H9 (cell line): ENCODE results near the gene NDUFB4. TPM values are rescaled to one million over a fixed set of nuclear protein-coding genes. Genes with fewer than 3 reads are reported as not detected.

Experiments used
- DNase-seq: peaks from one replicate; pipeline ENCODE4 v3.0.0-alpha.2; 2017
- H2AFZ ChIP-seq: one replicate; pipeline ENCODE4 v1.6.1; 2013; ENCODE audit warnings: mild to moderate bottlenecking, low read length, control low read depth, moderate library complexity
- H2AK5ac ChIP-seq: 2 replicates; pipeline ENCODE4 v1.6.1; 2013; ENCODE audit warnings: low read length, control low read depth, mixed read lengths; ENCODE audit not compliant: insufficient read length
- H2BK120ac ChIP-seq: one replicate; pipeline ENCODE4 v1.6.1; 2013; ENCODE audit warnings: low read depth, mild to moderate bottlenecking, low read length, control low read depth, inconsistent platforms; ENCODE audit not compliant: poor library complexity, severe bottlenecking
- H2BK12ac ChIP-seq: 2 replicates; pipeline ENCODE4 v1.6.1; 2013; ENCODE audit warnings: low read length, control low read depth, mixed read lengths, low read depth; ENCODE audit not compliant: insufficient read length
- H2BK15ac ChIP-seq: 2 replicates; pipeline ENCODE4 v1.6.1; 2013; ENCODE audit warnings: low read depth, low read length, control low read depth
- H2BK20ac ChIP-seq: one replicate; pipeline ENCODE4 v1.6.1; 2013; ENCODE audit warnings: low read depth, mild to moderate bottlenecking, low read length, control low read depth, inconsistent platforms; ENCODE audit not compliant: poor library complexity, severe bottlenecking
- H2BK5ac ChIP-seq: 2 replicates; pipeline ENCODE4 v1.6.1; 2013; ENCODE audit warnings: low read length, control low read depth, mixed read lengths; ENCODE audit not compliant: insufficient read length
- H3K14ac ChIP-seq: 2 replicates; pipeline ENCODE4 v1.6.1; 2013; ENCODE audit warnings: low read length, control low read depth; ENCODE audit not compliant: insufficient read depth
- H3K18ac ChIP-seq: 2 replicates; pipeline ENCODE4 v1.6.1; 2013; ENCODE audit warnings: low read depth, mild to moderate bottlenecking, mixed read lengths, low read length, control low read depth; ENCODE audit not compliant: insufficient read length
- H3K23ac ChIP-seq: 2 replicates; pipeline ENCODE4 v1.6.1; 2013; ENCODE audit warnings: low read length, control low read depth, mixed read lengths, low read depth; ENCODE audit not compliant: insufficient read length
- H3K23me2 ChIP-seq: 2 replicates; pipeline ENCODE4 v1.6.1; 2013; ENCODE audit warnings: low read depth, mild to moderate bottlenecking, mixed read lengths, low read length, control low read depth; ENCODE audit not compliant: insufficient read length, poor library complexity, severe bottlenecking
- H3K27ac ChIP-seq: 2 replicates; pipeline ENCODE4 v1.5.1; 2013; ENCODE audit warnings: low read length, control low read depth, mixed read lengths, low read depth; ENCODE audit not compliant: insufficient read length
- H3K27me3 ChIP-seq: 2 replicates; pipeline ENCODE4 v1.6.1; 2013; ENCODE audit warnings: low read length, control low read depth, inconsistent platforms; ENCODE audit not compliant: insufficient read depth
- H3K4ac ChIP-seq: 2 replicates; pipeline ENCODE4 v1.6.1; 2013; ENCODE audit warnings: low read depth, mild to moderate bottlenecking, control low read depth, inconsistent platforms, low read length, moderate library complexity
- H3K4me1 ChIP-seq: 2 replicates; pipeline ENCODE4 v1.6.1; 2013; ENCODE audit warnings: low read length, control low read depth, inconsistent platforms; ENCODE audit not compliant: insufficient read depth
- H3K4me2 ChIP-seq: 2 replicates; pipeline ENCODE4 v1.6.1; 2013; ENCODE audit warnings: low read length, control low read depth, mixed read lengths; ENCODE audit not compliant: insufficient read length, insufficient read depth
- H3K56ac ChIP-seq: 2 replicates; pipeline ENCODE4 v1.6.1; 2013; ENCODE audit warnings: low read depth, mild to moderate bottlenecking, mixed read lengths, low read length, control low read depth; ENCODE audit not compliant: insufficient read length
- H3K79me1 ChIP-seq: 2 replicates; pipeline ENCODE4 v1.6.1; 2013; ENCODE audit warnings: low read depth, mild to moderate bottlenecking, moderate library complexity, low read length, control low read depth, inconsistent platforms; ENCODE audit not compliant: insufficient read depth, poor library complexity, severe bottlenecking
- H3K79me2 ChIP-seq: 2 replicates; pipeline ENCODE4 v1.6.1; 2013; ENCODE audit warnings: low read length, control low read depth, inconsistent platforms; ENCODE audit not compliant: insufficient read depth
- H3K9ac ChIP-seq: 2 replicates; pipeline ENCODE4 v1.6.1; 2013; ENCODE audit warnings: low read length, control low read depth, mixed read lengths; ENCODE audit not compliant: insufficient read length; ENCODE audit errors: extremely low read depth
- H3K9me3 ChIP-seq: one replicate; pipeline ENCODE4 v1.6.1; 2013; ENCODE audit warnings: low read depth, low read length, inconsistent platforms; ENCODE audit not compliant: control insufficient read depth
- H3T11ph ChIP-seq: one replicate; pipeline ENCODE4 v1.6.1; 2013; ENCODE audit warnings: mild to moderate bottlenecking, low read length, control low read depth, inconsistent platforms
- H4K20me1 ChIP-seq: one replicate; pipeline ENCODE4 v1.6.1; 2013; ENCODE audit not compliant: control insufficient read depth, insufficient read length, insufficient read depth
- H4K5ac ChIP-seq: 2 replicates; pipeline ENCODE4 v1.6.1; 2013; ENCODE audit warnings: low read depth, mild to moderate bottlenecking, mixed read lengths, low read length, control low read depth; ENCODE audit not compliant: insufficient read length
- H4K8ac ChIP-seq: replicated peaks from 2 replicates; pipeline ENCODE4 v1.6.1; 2013; ENCODE audit warnings: low read length, control low read depth, mixed read lengths, low read depth; ENCODE audit not compliant: insufficient read length
- H4K91ac ChIP-seq: 2 replicates; pipeline ENCODE4 v1.6.1; 2013; ENCODE audit warnings: low read depth, mild to moderate bottlenecking, moderate library complexity, mixed read lengths, low read length, control low read depth; ENCODE audit not compliant: insufficient read length
- H3K27ac Mint-ChIP-seq, 3 experiments: 2 replicates in 2 of 3; 3 replicates in 1 of 3; pipeline ENCODE4 v1.8.0; 2020 to 2021; ENCODE audit warnings: mixed read lengths in 3 of 3, mild to moderate bottlenecking in 1 of 3, moderate library complexity in 1 of 3
- H3K27me3 Mint-ChIP-seq: 2 replicates; pipeline ENCODE4 v1.8.0; 2021; ENCODE audit warnings: low read depth, mild to moderate bottlenecking, moderate library complexity, mixed read lengths
- H3K36me3 Mint-ChIP-seq, 3 experiments: 2 replicates in 2 of 3; 3 replicates in 1 of 3; pipeline ENCODE4 v1.8.0; 2020 to 2021; ENCODE audit warnings: low read depth in 3 of 3, mixed read lengths in 3 of 3; ENCODE audit not compliant: insufficient read depth in 1 of 3
- H3K4me1 Mint-ChIP-seq, 2 experiments: 2 replicates each; pipeline ENCODE4 v1.8.0; 2020; ENCODE audit warnings: mixed read lengths in 2 of 2
- H3K4me3 Mint-ChIP-seq, 2 experiments: 2 replicates in 1 of 2; 3 replicates in 1 of 2; pipeline ENCODE4 v1.8.0; 2020 to 2021; ENCODE audit warnings: mild to moderate bottlenecking in 2 of 2, mixed read lengths in 2 of 2, moderate library complexity in 1 of 2
- H3K9me3 Mint-ChIP-seq, 2 experiments: 2 replicates in 1 of 2; 3 replicates in 1 of 2; pipeline ENCODE4 v1.8.0; 2020; ENCODE audit warnings: mild to moderate bottlenecking in 2 of 2, mixed read lengths in 2 of 2, moderate library complexity in 1 of 2
- CTCF ChIP-seq: fragments of 200-600 bp; sonication (generic); conservative IDR thresholded peaks from 3 replicates; pipeline ENCODE4 v1.8.0; 2021; ENCODE audit warnings: antibody characterized with exemption, mild to moderate bottlenecking
- total RNA-seq: library from RNA; stranded (reverse); gene quantifications from 2 replicates; pipeline ENCODE4 v1.2.1, GENCODE V29; 2021

The NDUFB4 gene
- total RNA-seq, 1 experiment from 2014 or later = 217 TPM

GRCh38 chr3:120623727-120624093, 27.6 kb downstream of the NDUFB4 start:
- no peaks in the 10 kb centered on the region for H3K23me2 ChIP-seq
- no peak for DNase-seq
- H2BK12ac ChIP-seq = no peak overlapping the region
- no peak overlapping the region for H3K9ac ChIP-seq
- Mint-ChIP-seq H3K27ac (no peak overlapping the region), H3K27me3 (no peaks in the 10 kb centered on the region), H3K4me1 (peaks cover 1 to 14% of the 10 kb centered on the region in 2 experiments), H3K9me3 (peaks cover 23 to 26% of the 10 kb centered on the region in 2 experiments), H3K36me3 (peaks cover 10 to 18% (median 14%) of the 10 kb centered on the region in 3 experiments), H3K4me3 (no peak overlapping the region)
- no peaks in the 10 kb centered on the region for H3K79me2 ChIP-seq
- H4K91ac ChIP-seq = no peak overlapping the region
- H3K4me1 ChIP-seq = no peaks in the 10 kb centered on the region
- no peak overlapping the region for H3K56ac ChIP-seq
- no peak overlapping the region for H2AK5ac ChIP-seq
- no peak overlapping the region for H3K23ac ChIP-seq
- H3K4ac ChIP-seq = no peak overlapping the region
- no peak overlapping the region for H3K14ac ChIP-seq
- no peak overlapping the region for H2BK20ac ChIP-seq
- H2BK5ac ChIP-seq = no peak overlapping the region
- no peak overlapping the region for H3K27ac ChIP-seq
- H4K5ac ChIP-seq = no peak overlapping the region
- no peaks in the 10 kb centered on the region for H3K27me3 ChIP-seq
- H2AFZ ChIP-seq = no peak overlapping the region
- TF ChIP-seq CTCF = no peak
- no peak overlapping the region for H3K4me2 ChIP-seq
- H4K20me1 ChIP-seq = no peaks in the 10 kb centered on the region
- H2BK15ac ChIP-seq = no peak overlapping the region
- H3K18ac ChIP-seq = no peak overlapping the region
- no peak overlapping the region for H2BK120ac ChIP-seq
- no peak overlapping the region for H3T11ph ChIP-seq
- H4K8ac ChIP-seq = no peak overlapping the region
- no peaks in the 10 kb centered on the region for H3K79me1 ChIP-seq
- peaks cover 13% of the 10 kb centered on the region for H3K9me3 ChIP-seq
